ENCODE measurements around the gene MMP24.
A peak's percentile ranks its signal among the peaks of the same experiment; 100 is the strongest.

The MMP24 gene

DNA sequence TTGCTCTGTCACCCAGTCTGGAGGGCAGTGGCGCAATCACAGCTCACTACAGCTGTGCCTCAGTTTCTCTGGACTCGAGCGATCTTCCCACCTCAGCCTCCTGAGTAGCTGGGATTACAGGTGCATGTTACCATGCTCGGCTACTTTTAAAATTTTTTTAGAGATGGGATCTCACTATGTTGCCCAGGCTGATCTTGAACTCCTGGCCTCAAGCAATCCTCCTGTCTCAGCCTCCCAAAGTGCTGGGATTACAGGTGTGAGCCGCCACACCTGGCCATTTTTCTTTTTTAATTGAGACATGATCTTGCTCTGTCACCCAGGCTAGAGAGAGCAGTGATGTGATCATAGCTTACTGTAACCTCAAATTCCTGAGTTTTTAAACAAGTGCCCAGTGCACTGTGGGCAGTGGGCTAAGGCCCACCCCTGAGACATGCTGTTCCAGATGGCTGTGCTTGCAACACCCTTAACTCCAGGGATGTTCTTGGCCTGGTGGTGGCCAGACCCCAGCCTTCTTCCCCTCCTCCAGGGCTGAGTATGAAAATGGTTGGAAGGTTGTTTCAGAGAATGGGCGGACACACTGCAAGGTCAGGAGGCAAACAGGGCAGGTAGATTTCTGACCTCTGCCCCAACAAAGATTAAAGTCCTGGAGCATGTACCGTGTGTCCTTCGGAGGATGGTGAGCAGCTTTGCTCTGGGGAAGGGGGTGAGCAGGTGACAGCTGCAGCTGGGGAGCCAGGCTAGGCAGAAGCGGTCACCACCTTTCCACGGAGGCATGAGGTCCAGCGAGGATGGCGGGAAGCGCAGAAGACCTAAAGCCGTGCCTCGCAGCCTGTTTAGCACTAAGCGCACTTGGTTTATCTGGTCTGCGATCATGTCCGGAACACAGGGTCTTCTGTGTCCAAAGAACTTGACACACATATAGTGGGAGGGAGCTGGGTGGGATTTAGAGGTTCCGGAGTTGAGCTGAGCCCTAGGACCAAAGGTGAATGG, 67.1 kb downstream of the MMP24 start:
- no peak for DNase-seq (ENCODE audit: low read depth)

DNA sequence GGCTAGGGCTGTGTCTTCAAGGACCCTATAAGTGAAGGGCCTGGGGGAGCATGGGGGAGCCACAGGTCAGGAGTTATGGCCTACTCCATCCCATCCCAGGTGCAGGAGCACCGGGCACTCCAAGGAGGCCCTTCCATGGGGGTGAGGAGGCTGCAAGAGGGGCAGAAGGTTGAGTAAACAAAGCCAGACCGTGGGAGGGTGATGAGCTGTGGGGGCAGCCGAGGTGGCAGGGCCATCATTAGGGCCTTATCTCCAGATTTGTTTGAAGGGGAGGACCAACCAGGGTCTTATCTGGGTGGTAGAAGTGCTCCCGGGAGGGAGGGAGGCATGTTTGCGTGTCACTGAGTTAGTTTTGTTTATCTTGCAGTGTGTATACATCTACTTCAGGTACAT, 67.8 kb downstream of the MMP24 start:
- no peak for DNase-seq (ENCODE audit: low read depth)

DNA sequence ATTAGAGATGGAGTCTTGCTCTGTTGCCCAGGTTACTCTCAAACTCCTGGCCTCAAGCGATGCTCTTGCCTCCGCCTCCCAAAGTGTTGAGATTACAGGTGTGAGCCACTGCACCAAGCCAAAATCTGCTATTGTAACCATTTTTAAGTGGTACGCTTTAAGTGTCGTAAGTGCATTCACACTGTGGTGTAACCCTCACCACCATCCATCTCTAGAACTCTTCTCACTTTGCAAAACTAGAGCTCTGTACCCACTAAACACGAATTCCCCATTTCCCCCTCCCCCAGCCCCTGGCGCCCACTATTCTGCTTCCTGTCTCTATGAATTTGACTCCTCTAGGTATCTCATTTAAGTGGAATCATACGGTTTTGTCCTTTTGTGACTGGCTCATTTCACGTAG, 68.6 kb downstream of the MMP24 start:
- DNase-seq (ENCODE audit: low read depth): no peak

DNA sequence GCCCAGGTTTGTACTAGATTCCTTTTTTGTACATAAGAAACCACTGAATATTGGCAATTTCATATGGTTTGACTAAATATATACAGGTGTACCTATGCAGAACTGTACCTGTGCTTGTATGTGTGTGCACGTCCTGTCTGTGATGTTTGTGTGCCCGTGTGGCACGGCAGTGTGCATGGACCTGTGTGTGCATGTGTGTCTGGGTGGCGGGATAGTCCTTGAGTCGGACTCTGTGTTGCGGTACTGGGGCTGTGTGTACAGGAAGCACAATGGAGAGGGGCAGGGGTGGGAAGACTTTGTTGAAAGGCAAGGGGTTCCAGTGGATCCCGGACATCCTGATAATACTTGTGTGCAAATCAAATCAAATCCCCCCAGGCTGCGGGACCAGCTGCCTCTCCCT, 69.2 kb downstream of the MMP24 start:
- no peak for DNase-seq (ENCODE audit: low read depth)

DNA sequence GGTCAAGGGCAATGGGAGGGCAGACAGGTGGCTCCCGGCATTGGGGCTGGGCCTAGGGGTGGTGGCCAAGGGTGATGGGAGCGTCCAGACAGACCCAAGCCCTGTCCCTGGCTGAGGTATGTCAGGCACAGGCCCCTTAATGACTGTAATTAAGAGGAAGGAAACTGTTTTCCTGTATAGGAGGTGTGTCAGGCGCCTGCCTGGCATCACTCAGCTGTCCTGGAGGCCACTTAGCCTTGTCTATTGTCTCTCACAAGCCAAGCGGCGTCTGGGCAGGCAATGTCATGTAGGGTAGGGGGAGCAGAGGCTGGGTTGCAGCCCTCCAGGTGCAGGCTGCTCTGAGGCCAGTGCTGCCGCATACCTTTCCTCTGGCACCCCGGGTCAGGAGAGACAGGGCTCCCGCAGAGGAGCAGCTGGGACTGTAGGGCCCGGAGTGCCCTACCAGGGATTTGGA, 69.6 kb downstream of the MMP24 start:
- DNase-seq (ENCODE audit: low read depth): no peak

DNA sequence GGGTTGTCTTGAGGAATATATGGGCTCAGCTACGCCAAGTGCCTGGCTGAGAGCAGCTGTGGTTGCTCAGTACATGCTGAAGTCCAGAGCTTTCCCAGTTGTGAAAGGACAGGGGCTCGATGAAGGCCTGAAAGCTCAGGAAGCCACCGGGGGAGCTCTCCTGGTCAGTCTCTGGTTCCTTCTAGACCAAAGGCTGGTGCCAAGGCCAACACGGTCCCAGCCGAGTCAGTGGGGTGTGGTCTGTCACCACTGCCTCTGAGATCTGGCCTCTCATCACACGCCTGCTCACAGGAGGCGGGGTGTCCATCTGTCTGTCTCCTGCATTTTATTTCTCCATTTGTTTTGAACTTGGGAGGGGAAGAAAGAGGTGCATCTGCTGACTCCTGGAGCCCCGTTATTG, 70.7 kb downstream of the MMP24 start:
- DNase-seq (ENCODE audit: low read depth): no peak

- DNase-seq (ENCODE audit: low read depth): no peak
Observed at GRCh38 chr20:35297740-35298139, 71.2 kb downstream of the MMP24 start.

DNA sequence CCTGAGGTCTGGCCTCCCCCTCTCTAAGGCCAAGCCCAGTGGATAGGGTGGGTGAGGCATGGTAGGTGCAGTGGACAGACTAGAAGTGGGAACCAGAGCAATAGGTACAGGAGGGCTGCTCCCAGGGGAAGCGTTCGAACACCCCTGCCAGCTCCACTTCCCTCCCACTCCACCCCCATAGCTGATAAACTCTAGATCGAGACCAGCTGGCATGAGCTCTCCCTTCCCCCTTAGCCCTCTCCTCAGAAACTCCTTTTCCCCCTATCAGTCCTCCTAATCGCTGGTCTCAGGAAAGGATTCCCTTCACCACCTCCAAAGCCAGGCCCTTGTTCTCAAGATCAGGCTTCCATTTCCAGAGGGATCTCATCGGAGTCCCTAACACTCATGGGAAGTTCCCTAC, 71.8 kb downstream of the MMP24 start:
- no peak for DNase-seq (ENCODE audit: low read depth)

- no peak for DNase-seq (ENCODE audit: low read depth)
Observed at GRCh38 chr20:35299780-35300179, 73.3 kb downstream of the MMP24 start.

DNA sequence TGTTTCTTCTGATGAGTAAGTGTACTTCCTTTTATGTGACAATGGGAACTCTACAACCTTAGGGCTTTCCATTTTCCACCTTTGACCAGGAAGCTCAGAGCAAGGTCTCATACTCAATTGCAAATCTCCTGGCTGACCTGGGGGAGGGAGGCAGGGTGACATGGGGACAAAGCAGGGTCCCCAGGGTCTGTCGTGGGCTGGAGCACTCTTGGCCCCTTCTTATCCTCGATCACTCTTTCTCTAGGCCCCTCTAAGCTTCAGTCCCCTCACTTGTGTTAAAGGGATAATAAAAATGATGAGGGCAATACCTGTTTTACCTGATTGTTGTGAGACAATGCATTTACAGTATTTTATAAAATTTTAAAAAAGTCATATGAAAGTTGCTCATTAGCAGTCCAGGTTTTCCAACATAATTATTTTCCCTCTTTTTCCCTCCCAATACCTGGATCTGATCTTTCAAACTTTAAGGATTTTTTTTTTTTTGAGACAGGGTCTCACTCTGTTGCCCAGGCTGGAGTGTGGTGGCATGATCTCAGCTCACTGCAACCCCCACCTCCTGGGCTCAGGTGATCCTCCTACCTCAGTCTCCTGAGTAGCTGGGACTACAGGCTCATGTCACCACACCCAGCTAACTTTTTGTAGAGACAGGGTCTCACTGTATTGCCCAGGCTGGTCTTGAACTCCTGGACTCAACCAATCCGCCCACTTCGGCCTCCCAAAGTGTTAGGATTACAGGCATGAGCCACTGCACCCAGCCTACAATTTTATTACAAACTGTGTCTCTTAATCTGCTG, 74.2 kb downstream of the MMP24 start:
- no peak for DNase-seq (ENCODE audit: low read depth)

- DNase-seq (ENCODE audit: low read depth): no peak
Observed at GRCh38 chr20:35301426-35301825, 74.9 kb downstream of the MMP24 start.

GRCh38 chr20:35302421-35303335, 76.2 kb downstream of the MMP24 start:
- no peak for DNase-seq (ENCODE audit: low read depth)

DNA sequence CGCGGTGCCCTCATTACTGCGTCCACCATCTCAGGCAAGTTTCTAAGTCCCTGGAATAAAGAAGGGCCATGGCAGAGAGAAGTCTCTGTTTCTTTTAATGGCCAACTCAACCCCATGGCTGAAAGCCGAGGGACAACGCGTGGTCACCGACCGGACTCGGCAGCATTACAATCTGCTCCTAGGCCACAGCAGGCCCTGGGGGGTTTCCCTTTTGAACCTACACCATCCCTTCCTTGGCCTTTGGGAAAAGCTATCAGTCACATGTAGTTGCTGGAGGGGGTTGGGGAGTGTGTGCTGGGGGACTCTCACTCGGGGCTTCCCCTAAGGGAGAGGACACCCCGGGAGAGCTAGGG, 76.9 kb downstream of the MMP24 start:
- DNase-seq (ENCODE audit: low read depth): no peak

- peak; percentile 77 for DNase-seq (ENCODE audit: low read depth)
Observed at GRCh38 chr20:35303735-35304491, 77.4 kb downstream of the MMP24 start.

DNA sequence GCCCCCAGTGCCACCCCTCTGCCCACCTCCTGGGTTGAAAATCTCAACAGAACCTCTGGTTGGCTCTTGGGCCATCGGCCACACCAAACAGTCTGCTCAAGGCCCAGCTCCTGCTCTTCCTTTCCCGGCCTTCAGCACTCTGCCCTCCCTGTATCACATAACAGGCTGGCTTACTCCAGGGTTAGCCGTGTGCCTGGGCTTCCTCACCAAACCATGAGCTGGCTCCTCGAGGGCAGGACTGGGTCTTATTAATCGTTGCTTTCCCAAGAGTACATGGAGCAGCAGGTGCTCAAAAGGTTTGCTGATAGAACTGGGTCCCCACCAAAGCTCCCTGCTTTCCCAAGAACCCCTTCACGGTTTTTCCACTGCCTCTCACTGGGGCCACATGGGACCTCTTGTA, 78.5 kb downstream of the MMP24 start:
- no peak for DNase-seq (ENCODE audit: low read depth)

DNA sequence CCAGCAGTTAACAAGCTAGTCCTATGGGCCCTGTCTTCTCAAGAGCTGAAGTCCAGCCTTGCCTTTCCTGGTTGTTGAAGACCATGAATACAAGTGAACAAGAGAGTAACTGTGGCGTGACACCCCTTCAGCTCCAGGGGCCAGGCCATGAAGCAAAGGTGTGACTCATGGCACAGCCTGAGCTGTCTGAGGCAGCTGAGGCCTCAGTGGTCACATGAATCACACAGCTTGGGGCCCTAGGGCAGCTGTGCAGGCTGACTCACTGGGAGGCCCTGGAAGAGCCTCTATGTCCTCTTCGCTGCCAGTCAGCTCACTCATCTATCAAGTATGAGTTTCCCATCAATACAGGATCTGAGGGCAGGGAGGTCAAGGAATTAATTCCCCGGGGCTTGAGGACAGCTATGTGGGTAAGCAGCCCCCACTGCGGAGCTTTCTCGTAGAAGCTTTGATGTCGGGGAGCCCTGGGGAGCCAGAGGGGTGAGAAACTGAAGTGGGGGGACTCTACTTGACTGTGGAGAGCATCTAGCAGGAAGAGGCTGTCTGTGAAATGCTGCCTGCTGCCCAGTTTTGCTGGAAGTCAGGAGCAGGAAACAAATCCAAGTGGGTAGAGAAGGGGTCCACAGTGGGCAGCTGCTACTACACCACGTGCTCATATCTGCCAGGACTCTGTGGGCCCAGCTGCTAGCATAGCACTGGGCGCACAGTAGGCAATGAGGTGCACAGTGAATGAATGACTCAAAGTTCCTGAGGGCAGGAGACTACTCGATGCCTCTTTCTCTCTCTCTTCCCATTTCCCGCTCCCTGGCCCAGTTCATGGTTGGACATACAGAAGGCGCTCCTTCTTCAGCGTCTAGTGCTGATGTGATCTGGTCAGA, 79.4 kb downstream of the MMP24 start:
- peak; percentile 22 for DNase-seq (ENCODE audit: low read depth)

GRCh38 chr20:35306931-35307517, 80.5 kb downstream of the MMP24 start:
- DNase-seq (ENCODE audit: low read depth): no peak

DNA sequence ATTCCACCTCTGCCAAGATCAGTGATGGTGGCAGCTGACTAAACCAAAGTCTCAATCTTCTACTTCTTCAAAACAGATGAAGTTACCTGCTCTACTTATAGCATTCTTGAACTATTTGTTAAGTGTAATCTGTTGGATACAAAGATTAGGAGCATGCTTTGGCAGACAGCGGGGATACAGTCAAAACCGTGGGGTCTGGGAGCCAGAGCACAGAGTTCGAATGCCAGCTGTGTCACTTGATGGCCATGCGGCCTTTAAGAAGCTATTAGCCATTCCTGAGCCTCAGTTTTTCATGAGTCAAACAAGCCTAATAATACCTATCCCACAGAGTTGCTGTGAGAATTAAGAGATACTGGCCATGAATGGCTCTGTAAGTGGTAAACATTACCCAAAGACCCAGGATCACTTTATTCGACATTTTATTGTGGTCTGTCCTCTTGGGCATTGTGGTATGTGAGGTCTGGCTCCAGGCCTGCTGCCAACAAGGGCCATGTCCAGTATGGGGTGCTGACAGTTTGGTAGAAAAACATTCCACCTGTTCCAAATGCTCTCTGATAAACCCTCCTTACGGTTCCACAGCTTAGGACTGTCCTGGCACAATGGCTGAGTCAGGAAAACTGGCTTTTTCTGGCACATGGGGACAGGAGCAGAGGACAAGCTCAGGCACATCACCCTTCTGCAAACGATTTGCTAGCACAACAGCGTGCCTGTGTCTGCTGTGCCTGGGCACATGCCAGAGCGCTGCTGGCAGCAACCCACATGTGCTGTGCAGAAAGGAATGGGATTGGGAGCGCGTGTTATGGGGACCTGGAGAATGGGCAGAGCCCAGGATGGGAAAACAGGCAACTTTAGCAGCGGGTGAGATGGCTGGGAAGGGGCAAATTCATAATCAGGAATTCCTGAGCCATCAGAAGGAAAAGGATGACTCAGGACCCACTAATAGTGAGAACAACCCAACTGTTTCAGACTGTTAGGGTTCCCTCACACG, 81.5 kb downstream of the MMP24 start:
- DNase-seq (ENCODE audit: low read depth): no peak

DNA sequence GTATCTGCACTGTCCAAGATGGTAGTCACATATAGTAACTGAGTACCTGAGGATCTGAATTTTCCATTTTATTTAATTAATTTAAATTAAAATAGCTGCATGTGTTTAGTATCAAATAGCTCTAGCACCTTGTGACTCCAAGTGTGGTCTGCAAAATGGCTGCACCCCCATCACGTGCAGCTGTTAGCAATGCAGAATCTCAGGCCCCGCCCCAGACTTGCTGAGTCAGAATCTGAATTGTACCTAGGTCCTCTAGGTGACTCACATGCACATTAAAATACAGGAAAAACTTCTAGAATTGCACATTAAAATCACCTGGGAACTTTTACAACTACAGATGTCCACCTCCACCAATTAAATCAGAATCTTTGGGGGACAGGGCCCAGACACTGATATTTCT, 84.9 kb downstream of the MMP24 start:
- DNase-seq (ENCODE audit: low read depth): peak; percentile 17
